ENCODE data around the gene BMERB1.
"Not testable (repeated sequence)": the region's sequence is repeated elsewhere in the genome, so short reads cannot be mapped to it uniquely, and the experiment has no call there.

Gene BMERB1

DNA sequence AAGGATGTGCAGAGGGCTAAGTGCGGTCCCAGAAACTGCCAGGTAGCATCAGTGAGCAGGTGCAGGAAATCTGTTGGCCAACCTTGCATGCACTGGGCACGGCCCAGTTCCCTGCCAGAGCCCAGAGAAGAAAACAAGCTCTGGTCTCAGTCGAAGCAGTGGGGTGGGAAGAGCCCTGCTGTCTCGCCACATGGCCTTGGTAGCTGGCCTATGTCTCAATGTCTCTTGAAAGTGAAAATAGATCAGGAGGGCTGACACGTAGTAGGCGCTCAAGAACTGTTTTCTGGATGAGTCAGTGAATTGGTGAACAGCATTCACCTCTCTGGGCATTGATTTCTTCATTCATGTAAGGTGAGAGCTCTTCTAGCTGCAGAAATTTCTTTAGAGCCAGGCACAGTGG is 118.1 kb downstream of the BMERB1 start:
- Mint-ChIP-seq H3K27me3 (no peaks in the 10 kb centered on the region), H3K4me3 (no peak overlapping the region), H3K27ac (no peak overlapping the region)

DNA sequence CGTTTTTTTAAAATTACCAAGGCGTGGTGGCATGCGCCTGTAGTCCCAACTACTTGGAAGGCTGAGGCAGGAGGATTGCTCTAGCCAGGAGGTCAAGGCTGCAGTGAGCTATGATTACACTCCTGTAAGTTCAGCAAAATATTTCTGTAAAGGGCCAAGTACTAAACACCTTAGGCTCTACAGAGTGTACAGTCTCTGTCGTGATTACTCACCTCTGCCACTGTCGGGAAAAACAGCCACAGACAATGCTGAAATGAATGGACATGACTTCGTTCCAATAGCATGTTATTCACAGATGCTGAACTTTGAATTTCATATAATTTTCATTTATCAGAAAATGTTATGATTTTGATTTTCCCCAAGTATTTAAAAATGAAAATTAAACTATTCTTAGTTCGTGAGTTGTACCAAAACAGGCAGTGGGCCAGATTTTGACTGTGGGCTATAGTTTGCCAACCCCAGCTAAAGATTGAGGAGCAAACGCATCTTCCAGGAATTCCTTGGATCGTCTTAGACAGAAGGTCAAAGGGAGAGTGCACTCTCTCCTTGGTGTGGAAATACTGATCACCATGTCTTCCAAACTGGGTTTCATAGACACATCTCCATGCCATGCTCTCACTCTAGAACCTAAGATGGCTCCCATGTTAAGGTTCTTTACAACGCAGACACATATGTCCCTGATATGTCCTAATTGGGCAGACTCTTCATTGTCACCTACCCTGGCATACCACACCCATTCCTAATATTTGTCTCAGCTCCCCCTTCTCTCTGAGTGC is 119.1 kb downstream of the BMERB1 start:
- H3K4me3 Mint-ChIP-seq: no peak overlapping the region
- no peak overlapping the region for H3K27ac Mint-ChIP-seq
- peaks cover 3% of the 10 kb centered on the region for H3K4me1 Mint-ChIP-seq (ENCODE audit: low read depth)
- no peaks in the 10 kb centered on the region for H3K27me3 Mint-ChIP-seq
- no peaks in the 10 kb centered on the region for H3K9me3 Mint-ChIP-seq (ENCODE audit: low read depth)
- H3K36me3 Mint-ChIP-seq: peaks cover 4% of the 10 kb centered on the region

More for the DNA sequence above, 118.1 kb downstream of the BMERB1 start:
- H3K4me1 Mint-ChIP-seq (ENCODE audit: low read depth): peaks cover 3% of the 10 kb centered on the region
- no peaks in the 10 kb centered on the region for H3K9me3 Mint-ChIP-seq (ENCODE audit: low read depth)
- H3K36me3 Mint-ChIP-seq: peaks cover 3% of the 10 kb centered on the region

DNA sequence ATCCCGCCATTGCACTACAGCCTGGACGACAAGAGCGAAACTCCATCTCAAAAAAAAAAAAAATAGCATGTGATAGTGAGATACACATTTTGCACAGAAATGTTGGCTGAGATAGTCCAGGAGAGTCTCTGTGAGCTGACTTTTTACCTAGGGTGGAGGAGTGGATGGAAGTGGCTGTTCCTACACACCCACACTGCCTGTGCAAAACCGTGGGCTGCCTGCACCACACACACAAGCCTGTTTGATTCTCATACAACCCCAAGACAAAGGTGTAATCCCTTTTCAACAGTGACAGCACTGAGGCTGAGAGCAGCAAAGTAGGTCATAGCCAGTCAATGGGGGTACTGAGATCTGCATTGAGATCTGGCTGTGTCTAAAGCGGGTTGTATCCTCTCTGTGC is 121.7 kb downstream of the BMERB1 start:
- peaks cover 4% of the 10 kb centered on the region for H3K36me3 Mint-ChIP-seq
- H3K4me3 Mint-ChIP-seq: no peak overlapping the region
- H3K27ac Mint-ChIP-seq: no peak overlapping the region
- H3K9me3 Mint-ChIP-seq (ENCODE audit: low read depth): no peaks in the 10 kb centered on the region
- H3K4me1 Mint-ChIP-seq (ENCODE audit: low read depth): peaks cover 3% of the 10 kb centered on the region
- no peaks in the 10 kb centered on the region for H3K27me3 Mint-ChIP-seq

DNA sequence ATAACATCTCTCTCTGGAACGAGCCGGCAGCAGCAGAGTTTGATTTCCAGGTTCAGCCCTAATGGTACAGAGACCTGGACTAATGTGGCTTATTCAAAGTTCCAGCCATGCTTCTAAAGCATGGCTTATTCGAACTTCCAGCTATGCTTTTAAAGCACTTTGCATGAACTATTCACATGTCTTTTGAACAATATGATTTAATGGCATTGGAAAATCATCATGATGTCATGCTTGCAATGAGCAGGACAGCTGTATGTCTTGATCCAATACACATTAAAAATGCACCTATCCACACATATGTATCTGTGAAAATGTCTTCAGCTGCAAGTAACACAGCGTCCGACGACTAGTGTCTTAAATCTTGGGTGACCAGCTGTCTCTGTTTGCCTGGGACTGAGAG is 122.9 kb downstream of the BMERB1 start:
- Mint-ChIP-seq H3K4me1 (ENCODE audit: low read depth) (peaks cover 3% of the 10 kb centered on the region), H3K36me3 (peaks cover 4% of the 10 kb centered on the region), H3K4me3 (no peak overlapping the region), H3K9me3 (ENCODE audit: low read depth) (no peaks in the 10 kb centered on the region), H3K27ac (no peak overlapping the region), H3K27me3 (no peaks in the 10 kb centered on the region)

DNA sequence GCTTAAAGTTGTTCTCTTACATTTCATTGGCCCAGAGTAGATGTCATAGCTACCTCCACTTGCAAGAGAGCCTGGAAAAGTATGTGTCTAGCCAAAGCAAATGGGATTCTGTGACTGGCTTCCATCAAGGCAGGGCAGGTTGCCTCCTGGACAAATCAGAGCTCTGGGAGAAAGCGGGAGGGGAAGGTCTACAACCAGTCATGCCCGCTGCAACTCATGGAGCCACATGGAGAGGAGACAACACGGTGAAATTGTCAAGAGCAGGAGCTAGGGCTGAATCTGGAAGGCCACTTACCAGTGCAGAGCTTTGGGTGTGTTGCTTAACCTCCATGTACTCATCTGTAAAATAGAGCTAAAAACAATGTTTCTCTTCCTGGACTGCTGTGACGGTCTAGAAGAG is 124.8 kb downstream of the BMERB1 start:
- peaks cover 4% of the 10 kb centered on the region for H3K36me3 Mint-ChIP-seq
- no peak overlapping the region for H3K4me3 Mint-ChIP-seq

DNA sequence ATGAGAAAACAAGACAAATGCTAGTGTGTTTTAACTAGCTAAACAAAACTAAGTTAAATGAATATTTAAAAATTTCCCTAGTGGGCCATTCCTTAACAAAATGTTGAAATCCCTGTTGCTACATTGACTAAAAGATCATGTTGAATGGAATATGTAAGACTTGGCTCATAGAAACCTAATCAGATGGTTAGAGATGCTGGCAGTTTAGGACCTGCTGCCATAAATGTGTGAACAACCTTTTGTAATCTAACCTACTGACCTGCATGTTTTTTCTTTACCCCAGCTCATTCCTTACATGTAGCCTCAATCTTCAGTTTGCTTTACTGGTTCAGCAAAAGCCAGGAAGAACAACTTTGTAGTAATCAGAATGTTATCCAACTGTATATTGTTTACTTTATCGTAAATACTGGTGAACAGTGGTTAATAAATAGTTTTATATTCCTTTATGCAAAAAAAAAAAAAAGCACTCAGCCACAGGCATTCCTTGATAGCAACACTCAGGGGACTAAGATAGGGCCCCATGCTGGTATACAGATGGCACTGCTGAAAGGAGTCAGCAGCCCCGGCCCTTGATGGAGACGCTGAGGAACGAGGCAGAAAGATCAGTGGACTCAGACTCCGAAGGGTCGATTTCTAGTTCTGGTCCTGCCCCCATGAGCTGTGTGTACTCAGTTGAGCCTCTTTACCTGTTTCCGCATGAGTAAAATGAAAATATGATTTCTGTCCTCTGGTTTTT is 130.4 kb downstream of the BMERB1 start:
- no peaks in the 10 kb centered on the region for H3K27me3 Mint-ChIP-seq
- no peaks in the 10 kb centered on the region for H3K9me3 Mint-ChIP-seq (ENCODE audit: low read depth)
- H3K4me1 Mint-ChIP-seq (ENCODE audit: low read depth): no peaks in the 10 kb centered on the region
- H3K4me3 Mint-ChIP-seq: no peak overlapping the region
- H3K36me3 Mint-ChIP-seq: no peaks in the 10 kb centered on the region
- H3K27ac Mint-ChIP-seq: no peak overlapping the region

More for the DNA sequence above, 124.8 kb downstream of the BMERB1 start:
- no peaks in the 10 kb centered on the region for H3K27me3 Mint-ChIP-seq
- no peak overlapping the region for H3K27ac Mint-ChIP-seq
- H3K4me1 Mint-ChIP-seq (ENCODE audit: low read depth): no peaks in the 10 kb centered on the region
- no peaks in the 10 kb centered on the region for H3K9me3 Mint-ChIP-seq (ENCODE audit: low read depth)

DNA sequence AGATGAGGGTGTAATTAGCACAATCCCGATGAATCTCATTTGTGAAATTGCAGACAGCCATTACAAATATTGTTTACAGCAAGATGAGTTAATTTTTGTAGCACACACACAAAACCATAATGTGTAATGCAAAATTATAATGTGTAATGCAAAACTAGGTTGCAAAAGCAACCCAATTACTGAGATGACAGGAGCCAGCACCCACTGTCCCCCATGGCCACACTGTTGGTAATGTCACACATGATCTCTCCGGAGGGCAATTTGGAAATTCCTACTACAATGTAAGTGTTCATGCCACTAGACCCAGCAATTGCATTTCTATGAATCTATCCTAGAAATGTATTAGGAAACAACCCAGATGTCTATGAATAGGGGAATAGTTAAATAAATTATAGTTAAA is 131.7 kb downstream of the BMERB1 start:
- H3K36me3 Mint-ChIP-seq: no peaks in the 10 kb centered on the region
- no peaks in the 10 kb centered on the region for H3K9me3 Mint-ChIP-seq (ENCODE audit: low read depth)
- no peak overlapping the region for H3K4me3 Mint-ChIP-seq
- H3K4me1 Mint-ChIP-seq (ENCODE audit: low read depth): peaks cover 5% of the 10 kb centered on the region
- H3K27ac Mint-ChIP-seq: no peak overlapping the region
- no peaks in the 10 kb centered on the region for H3K27me3 Mint-ChIP-seq

DNA sequence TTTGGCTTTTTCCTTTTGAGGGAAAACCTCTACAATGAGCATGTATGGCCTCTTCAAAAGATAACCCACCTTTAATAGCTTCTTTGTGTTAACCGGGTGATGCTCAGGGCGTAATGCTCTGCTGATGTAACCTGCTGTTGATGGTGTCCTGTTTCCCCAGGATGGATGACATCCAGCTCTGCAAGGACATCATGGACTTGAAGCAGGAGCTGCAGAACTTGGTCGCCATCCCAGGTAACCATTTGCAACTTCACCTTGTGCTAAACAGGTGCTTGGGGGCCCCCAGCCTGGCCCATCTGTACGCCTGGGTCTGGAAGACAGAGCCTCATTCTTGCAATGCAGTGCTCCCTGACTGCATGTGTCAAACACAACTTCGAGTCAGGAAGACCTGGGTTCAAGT is 133.4 kb downstream of the BMERB1 start:
- Mint-ChIP-seq H3K9me3 (ENCODE audit: low read depth) (no peaks in the 10 kb centered on the region), H3K36me3 (peaks cover 4% of the 10 kb centered on the region), H3K27me3 (no peaks in the 10 kb centered on the region), H3K27ac (no peak overlapping the region), H3K4me1 (ENCODE audit: low read depth) (peaks cover 20% of the 10 kb centered on the region), H3K4me3 (no peak overlapping the region)

DNA sequence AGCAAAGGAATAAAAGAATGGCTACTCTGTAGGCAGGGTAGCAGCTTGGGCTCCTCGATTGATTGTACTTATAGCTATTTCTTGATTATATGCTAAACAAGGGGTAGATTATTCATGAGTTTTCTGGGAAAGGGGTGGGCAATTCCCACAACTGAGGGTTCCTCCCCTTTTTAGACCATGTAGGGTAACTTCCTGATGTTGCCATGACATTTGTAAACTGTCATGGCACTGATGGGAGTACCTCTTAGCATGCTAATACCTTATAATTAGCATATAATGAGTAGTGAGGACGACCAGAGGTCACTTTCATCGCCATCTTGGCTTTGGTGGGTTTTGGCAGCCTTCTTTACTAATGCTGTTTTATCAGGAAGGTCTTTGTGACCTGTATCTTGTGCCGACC is 136.3 kb downstream of the BMERB1 start:
- H3K27ac Mint-ChIP-seq; H3K4me3 Mint-ChIP-seq; H3K27me3 Mint-ChIP-seq; H3K9me3 Mint-ChIP-seq (ENCODE audit: low read depth); H3K36me3 Mint-ChIP-seq: not testable (repeated sequence)
- H3K4me1 Mint-ChIP-seq (ENCODE audit: low read depth): peaks cover 31% of the 10 kb centered on the region

DNA sequence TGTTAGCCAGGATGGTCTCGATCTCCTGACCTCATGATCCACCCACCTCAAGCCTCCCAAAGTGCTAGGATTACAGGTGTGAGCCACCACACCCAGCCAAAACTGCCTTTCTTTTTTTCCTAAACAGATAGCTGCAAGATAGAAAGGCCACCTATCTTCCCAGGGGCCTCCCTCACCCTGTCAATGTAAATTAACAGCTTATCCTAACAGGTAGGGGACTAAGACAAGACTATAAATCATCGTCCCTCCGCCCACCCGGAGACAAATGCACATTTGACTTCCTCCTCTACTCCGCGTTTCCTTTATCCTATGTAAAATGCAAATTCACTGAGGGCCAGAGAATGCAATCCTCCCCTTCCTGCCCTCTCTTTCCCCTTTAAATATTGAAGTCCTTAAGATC is 137.2 kb downstream of the BMERB1 start:
- H3K27ac Mint-ChIP-seq: no peak overlapping the region
- H3K4me3 Mint-ChIP-seq: no peak overlapping the region
- H3K9me3 Mint-ChIP-seq (ENCODE audit: low read depth): peaks cover 3% of the 10 kb centered on the region
- H3K36me3 Mint-ChIP-seq: peaks cover 10% of the 10 kb centered on the region
- no peaks in the 10 kb centered on the region for H3K27me3 Mint-ChIP-seq
- peaks cover 31% of the 10 kb centered on the region for H3K4me1 Mint-ChIP-seq (ENCODE audit: low read depth)

DNA sequence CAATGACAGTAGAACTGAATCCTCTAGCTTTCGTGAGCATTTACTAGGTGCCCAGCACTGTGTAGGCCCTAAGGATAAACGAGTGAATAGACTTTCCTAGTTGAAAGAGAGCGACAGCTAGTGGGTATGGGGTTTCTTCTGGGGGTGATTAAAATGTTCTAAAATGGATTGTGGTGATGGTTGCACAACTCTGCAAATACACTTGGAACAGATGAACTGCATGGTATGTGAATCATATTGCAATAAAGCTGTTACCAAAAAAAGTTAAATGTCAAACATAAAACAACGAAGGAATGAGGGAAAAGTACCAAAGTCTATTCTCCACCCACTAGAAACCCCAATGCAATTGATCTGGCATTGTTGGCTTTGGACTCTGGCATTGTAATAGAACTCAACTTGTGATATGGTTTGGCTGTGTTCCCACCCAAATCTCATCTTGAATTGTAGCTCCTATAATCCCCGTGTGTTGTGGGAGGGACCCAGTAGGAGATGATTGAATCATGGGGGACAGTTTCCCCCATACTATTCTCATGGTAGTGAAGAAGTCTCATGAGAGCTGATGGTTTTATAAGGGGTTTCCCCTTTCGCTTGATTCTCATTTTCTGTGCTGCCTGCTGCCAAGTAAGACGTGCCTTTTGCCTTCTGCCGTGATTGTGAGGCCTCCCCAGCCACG is 138.1 kb downstream of the BMERB1 start:
- H3K36me3 Mint-ChIP-seq: peaks cover 10% of the 10 kb centered on the region
- peaks cover 3% of the 10 kb centered on the region for H3K9me3 Mint-ChIP-seq (ENCODE audit: low read depth)
- peak overlapping the region; percentile 61 for H3K27ac Mint-ChIP-seq
- peak overlapping the region; percentile 24 for H3K4me3 Mint-ChIP-seq
- peaks cover 31% of the 10 kb centered on the region for H3K4me1 Mint-ChIP-seq (ENCODE audit: low read depth)
- H3K27me3 Mint-ChIP-seq: no peaks in the 10 kb centered on the region

DNA sequence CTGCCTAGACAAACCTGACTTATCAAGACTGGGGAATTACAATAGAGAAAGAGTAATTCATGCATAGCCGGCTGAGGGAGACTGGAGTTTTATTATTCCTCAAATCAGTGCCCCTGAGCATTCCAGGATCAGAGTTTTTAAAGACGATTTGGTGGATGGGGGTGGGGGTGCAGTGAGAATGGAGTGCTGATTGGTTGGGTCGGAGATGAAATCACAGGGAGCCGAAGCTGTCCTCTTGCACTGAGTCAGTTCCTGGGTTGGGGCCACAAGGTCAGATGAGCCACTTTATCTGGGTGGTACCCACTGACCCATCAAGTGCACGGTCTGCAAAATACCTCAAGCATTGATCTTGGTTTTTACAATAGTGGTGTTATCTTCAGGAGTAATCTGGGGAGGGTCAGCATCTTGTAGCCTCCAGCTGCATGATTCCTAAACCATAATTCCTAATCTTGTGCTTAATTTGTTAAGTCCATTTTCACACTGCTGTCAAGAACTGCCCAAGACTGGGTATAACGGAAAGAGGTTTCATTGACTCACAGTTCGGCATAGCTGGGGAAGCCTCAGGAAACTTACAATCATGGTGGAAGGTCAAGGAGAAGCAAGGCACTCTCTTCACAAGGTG is 139.0 kb downstream of the BMERB1 start:
- Mint-ChIP-seq H3K27me3 (no peaks in the 10 kb centered on the region), H3K4me1 (ENCODE audit: low read depth) (peaks cover 31% of the 10 kb centered on the region), H3K9me3 (ENCODE audit: low read depth) (peaks cover 3% of the 10 kb centered on the region), H3K36me3 (peaks cover 10% of the 10 kb centered on the region), H3K4me3 (peak overlapping the region; percentile 23), H3K27ac (peak overlapping the region; percentile 61)

DNA sequence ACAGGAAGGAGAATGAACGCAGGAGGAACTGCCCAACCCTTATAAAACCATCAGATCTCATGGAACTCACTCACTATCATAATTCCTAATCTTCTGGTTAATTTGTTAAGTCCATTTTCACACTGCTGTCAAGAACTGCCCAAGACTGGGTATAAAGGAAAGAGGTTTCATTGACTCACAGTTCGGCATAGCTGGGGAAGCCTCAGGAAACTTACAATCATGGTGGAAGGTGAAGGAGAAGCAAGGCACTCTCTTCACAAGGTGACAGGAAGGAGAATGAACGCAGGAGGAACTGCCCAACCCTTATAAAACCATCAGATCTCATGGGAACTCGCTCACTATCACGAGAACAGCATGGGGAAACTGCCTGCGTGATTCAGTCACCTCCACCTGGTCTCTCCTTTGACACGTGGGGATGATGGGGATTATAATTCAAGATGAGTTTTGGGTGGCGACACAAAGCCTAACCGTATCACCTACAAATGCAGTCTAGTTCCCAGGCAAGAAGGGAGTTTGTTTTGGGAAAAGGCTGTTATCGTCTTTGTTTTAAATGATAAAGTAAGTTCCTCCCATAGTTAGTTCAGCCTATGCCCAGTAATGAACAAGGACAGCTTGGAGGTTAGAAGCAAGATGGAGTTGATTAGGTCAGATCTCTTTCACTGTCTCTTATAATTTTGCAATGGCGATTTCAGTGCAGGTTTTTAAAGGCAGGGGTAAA is 139.7 kb downstream of the BMERB1 start:
- H3K4me3 Mint-ChIP-seq; H3K27me3 Mint-ChIP-seq; H3K27ac Mint-ChIP-seq; H3K9me3 Mint-ChIP-seq (ENCODE audit: low read depth): not testable (repeated sequence)
- peaks cover 12% of the 10 kb centered on the region for H3K36me3 Mint-ChIP-seq
- peaks cover 31% of the 10 kb centered on the region for H3K4me1 Mint-ChIP-seq (ENCODE audit: low read depth)

DNA sequence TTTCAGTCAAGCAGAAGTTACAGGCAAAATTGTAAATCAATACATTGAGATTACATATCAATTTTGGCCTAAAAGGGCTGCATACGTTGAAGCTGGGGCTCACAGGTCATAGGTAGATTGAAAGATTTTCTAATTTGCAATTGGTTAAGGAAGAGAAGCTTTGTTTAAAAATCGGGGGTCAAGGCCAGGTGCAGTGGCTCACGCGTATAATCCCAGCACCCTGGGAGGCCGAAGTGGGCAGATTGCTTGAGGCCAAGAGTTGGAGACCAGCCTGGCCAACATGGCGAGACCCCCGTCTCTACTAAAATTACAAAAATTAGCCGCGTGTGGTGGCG is 140.2 kb downstream of the BMERB1 start:
- no peak overlapping the region for H3K4me3 Mint-ChIP-seq
- no peak overlapping the region for H3K27ac Mint-ChIP-seq
- H3K36me3 Mint-ChIP-seq: peaks cover 12% of the 10 kb centered on the region
- H3K9me3 Mint-ChIP-seq (ENCODE audit: low read depth): peaks cover 3% of the 10 kb centered on the region
- H3K4me1 Mint-ChIP-seq (ENCODE audit: low read depth): peaks cover 31% of the 10 kb centered on the region
- no peaks in the 10 kb centered on the region for H3K27me3 Mint-ChIP-seq

Measured in activated naive CD8-positive, alpha-beta T cell (primary cell).